Measurements from ENCODE around the gene CDH8. TPM values are rescaled to one million over a fixed set of nuclear protein-coding genes. Genes with fewer than 3 reads are reported as not detected.

CDH8 gene
- total RNA-seq, 2 donors from 2014 or later, result not detected

- Histone ChIP-seq H3K36me3 (replicated peaks in 1 of 2; ENCODE audit: insufficient read depth in 1 of 2, low read depth in 2 of 2) (no peaks in the 10 kb centered on the region), H3K4me3 (no peak overlapping the region), H3K9me3 (no peaks in the 10 kb centered on the region), H3K27ac (no peak overlapping the region), H3K4me1 (no peaks in the 10 kb centered on the region), H3K27me3 (no peaks in the 10 kb centered on the region)
- no peak for DNase-seq
- ATAC-seq, result no peak
- 22 to 32% methylated on average over 3 of the region's 3 CpGs for WGBS, 2 donors
- intact Hi-C loops (cut with DNase I), result no loop called here
- TF ChIP-seq CTCF (IDR thresholded peaks at IDR 0.05), result no peak
- TF ChIP-seq POLR2A (IDR thresholded peaks at IDR 0.05), result no peak
Observed at GRCh38 chr16:61948414-61948813, 87.8 kb downstream of the CDH8 start.

GRCh38 chr16:61946019-61946418 lies 90.2 kb downstream of the CDH8 start:
- Histone ChIP-seq H3K9me3 (no peaks in the 10 kb centered on the region), H3K4me3 (no peak overlapping the region), H3K27me3 (no peaks in the 10 kb centered on the region), H3K36me3 (replicated peaks in 1 of 2; ENCODE audit: insufficient read depth in 1 of 2, low read depth in 2 of 2) (no peaks in the 10 kb centered on the region), H3K4me1 (no peaks in the 10 kb centered on the region), H3K27ac (no peak overlapping the region)
- DNase-seq, result no peak
- intact Hi-C loops (cut with DNase I), result no loop called here
- ATAC-seq, result no peak
- no peak for TF ChIP-seq POLR2A (IDR thresholded peaks at IDR 0.05)
- TF ChIP-seq CTCF (IDR thresholded peaks at IDR 0.05), result no peak

- no peak for ATAC-seq
- intact Hi-C loops (cut with DNase I), result no loop called here
- H3K4me1 ChIP-seq, result no peaks in the 10 kb centered on the region
- H3K27me3 ChIP-seq, result no peaks in the 10 kb centered on the region
- H3K27ac ChIP-seq, result no peak overlapping the region
- H3K9me3 ChIP-seq, result no peaks in the 10 kb centered on the region
- WGBS, 2 donors, result 21 to 25% methylated on average over 4 of the region's 4 CpGs
- DNase-seq, result no peak
- H3K36me3 ChIP-seq (replicated peaks in 1 of 2; ENCODE audit: insufficient read depth in 1 of 2, low read depth in 2 of 2), result no peaks in the 10 kb centered on the region
- no peak overlapping the region for H3K4me3 ChIP-seq
- no peak for TF ChIP-seq POLR2A (IDR thresholded peaks at IDR 0.05)
- TF ChIP-seq CTCF (IDR thresholded peaks at IDR 0.05), result no peak
Observed at GRCh38 chr16:61945511-61945910, 90.7 kb downstream of the CDH8 start.

GRCh38 chr16:61944004-61944403 lies 92.2 kb downstream of the CDH8 start:
- no peaks in the 10 kb centered on the region for H3K4me1 ChIP-seq
- DNase-seq (no peak), ATAC-seq (no peak)
- WGBS, 2 donors, result 22 to 27% methylated on average over 3 of the region's 3 CpGs
- H3K27me3 ChIP-seq, result no peaks in the 10 kb centered on the region
- no peaks in the 10 kb centered on the region for H3K9me3 ChIP-seq
- H3K27ac ChIP-seq, result no peak overlapping the region
- no peak overlapping the region for H3K4me3 ChIP-seq
- H3K36me3 ChIP-seq (replicated peaks in 1 of 2; ENCODE audit: insufficient read depth in 1 of 2, low read depth in 2 of 2), result no peaks in the 10 kb centered on the region
- no peak for TF ChIP-seq POLR2A (IDR thresholded peaks at IDR 0.05)
- intact Hi-C loops (cut with DNase I), result no loop called here

- intact Hi-C loops (cut with DNase I), result no loop called here
- 86 to 87% methylated on average over 10 of the region's 10 CpGs for WGBS, 2 donors
Observed at GRCh38 chr16:61940611-61941010, 95.6 kb downstream of the CDH8 start.

More at GRCh38 chr16:61940611-61941010, 95.6 kb downstream of the CDH8 start:
- Histone ChIP-seq H3K4me3 (no peak overlapping the region), H3K36me3 (replicated peaks in 1 of 2; ENCODE audit: insufficient read depth in 1 of 2, low read depth in 2 of 2) (no peaks in the 10 kb centered on the region), H3K9me3 (no peaks in the 10 kb centered on the region), H3K27me3 (no peaks in the 10 kb centered on the region), H3K27ac (no peak overlapping the region), H3K4me1 (no peaks in the 10 kb centered on the region)
- no peak for TF ChIP-seq POLR2A (IDR thresholded peaks at IDR 0.05)
- no peak for TF ChIP-seq CTCF (IDR thresholded peaks at IDR 0.05)
- no peak for ATAC-seq
- DNase-seq, result no peak

Measured in body of pancreas (tissue), 4 donors.